ENCODE measurements around the gene MIGA1. TPM values are rescaled to one million over a fixed set of nuclear protein-coding genes. Genes with fewer than 3 reads are reported as not detected.
A peak's percentile ranks its signal among the peaks of the same experiment; 100 is the strongest.

MIGA1 gene
- polyA plus RNA-seq, 2 of the 4 experiments (the other 2 are of a cell fraction) = 6.5 to 7.4 TPM

DNA sequence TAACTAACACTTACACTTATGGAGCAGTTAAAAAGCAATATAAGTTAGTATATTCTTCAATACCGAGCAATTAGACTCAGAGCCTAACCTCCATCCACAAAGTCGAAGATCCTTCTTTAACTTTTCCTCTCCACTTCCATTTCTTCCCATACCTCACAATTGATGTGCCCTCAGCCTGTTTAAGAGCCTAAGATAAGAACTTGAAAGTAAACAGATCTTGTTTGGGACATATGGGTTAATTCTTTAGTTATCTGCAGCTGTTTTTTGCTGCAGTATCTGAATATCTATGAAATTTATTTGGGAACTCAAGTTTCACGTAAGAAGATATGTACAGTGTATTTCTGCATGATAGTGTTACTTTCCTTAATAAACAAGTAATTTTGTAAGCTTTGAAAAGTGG is 51.5 kb downstream of the MIGA1 start (continued):
- TF ChIP-seq FOXS1 (CRISPR knock-in tag; IDR thresholded peaks at IDR 0.05) (no peak), EHF (CRISPR knock-in tag; IDR thresholded peaks at IDR 0.05) (no peak), GATA3 (IDR thresholded peaks at IDR 0.05; ENCODE audit: borderline replicate concordance) (no peak), ZSCAN20 (CRISPR knock-in tag; IDR thresholded peaks at IDR 0.05) (no peak), BHLHE40 (IDR thresholded peaks at IDR 0.05; ENCODE audit: low read depth, low read length) (no peak), EP300 (IDR thresholded peaks at IDR 0.05) (no peak), FOSB (CRISPR knock-in tag; IDR thresholded peaks at IDR 0.05) (no peak)
- TF ChIP-seq, protein P1, sequence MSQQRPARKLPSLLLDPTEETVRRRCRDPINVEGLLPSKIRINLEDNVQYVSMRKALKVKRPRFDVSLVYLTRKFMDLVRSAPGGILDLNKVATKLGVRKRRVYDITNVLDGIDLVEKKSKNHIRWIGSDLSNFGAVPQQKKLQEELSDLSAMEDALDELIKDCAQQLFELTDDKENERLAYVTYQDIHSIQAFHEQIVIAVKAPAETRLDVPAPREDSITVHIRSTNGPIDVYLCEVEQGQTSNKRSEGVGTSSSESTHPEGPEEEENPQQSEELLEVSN (IDR thresholded peaks at IDR 0.05; ENCODE audit: borderline replicate concordance, low read depth) = no peak

DNA sequence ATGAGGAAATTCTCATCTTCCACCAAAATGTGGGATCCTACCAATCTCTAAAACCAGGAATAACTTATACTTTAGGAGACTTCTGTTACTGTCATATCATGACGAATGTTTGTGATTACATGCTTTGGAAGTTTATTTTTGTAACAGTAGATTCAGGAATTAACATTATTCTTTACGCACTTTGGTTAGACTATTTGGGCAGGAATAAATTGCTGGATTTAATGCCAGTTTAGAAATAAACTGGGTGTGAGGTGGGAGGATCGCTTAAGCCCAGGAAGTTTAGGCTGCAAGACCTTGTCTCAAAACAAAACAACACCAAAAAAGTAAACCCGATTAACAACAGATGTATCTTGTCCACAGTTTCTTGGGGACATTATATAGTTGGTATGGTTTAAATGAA is 52.1 kb downstream of the MIGA1 start:
- ATAC-seq = no peak
- TF ChIP-seq JUNB (IDR thresholded peaks at IDR 0.05) (no peak), POLR2AphosphoS2 (conservative IDR thresholded peaks at IDR 0.05; ENCODE audit: low read length) (no peak), TP53 (CRISPR knock-in tag; IDR thresholded peaks at IDR 0.05) (no peak), EHMT2 (IDR thresholded peaks at IDR 0.05; ENCODE audit: low read depth) (no peak), ZNF302 (CRISPR knock-in tag; IDR thresholded peaks at IDR 0.05) (no peak), FOSB (CRISPR knock-in tag; IDR thresholded peaks at IDR 0.05) (no peak), MYC (IDR thresholded peaks at IDR 0.05; ENCODE audit: borderline replicate concordance, low read length) (no peak), BHLHE40 (IDR thresholded peaks at IDR 0.05; ENCODE audit: low read depth, low read length) (no peak), HOXB13 (CRISPR knock-in tag; IDR thresholded peaks at IDR 0.05; ENCODE audit: low read depth) (no peak), FOSL2 (IDR thresholded peaks at IDR 0.05) (no peak), FOSL2 (CRISPR knock-in tag; IDR thresholded peaks at IDR 0.05) (no peak), CHD2 (IDR thresholded peaks at IDR 0.05; ENCODE audit: low read length, partially characterized antibody) (no peak), HOXA7 (CRISPR knock-in tag; IDR thresholded peaks at IDR 0.05) (no peak), POLR2A (IDR thresholded peaks at IDR 0.05; ENCODE audit: low read length) (no peak), ZC3H11A (IDR thresholded peaks at IDR 0.05) (no peak)
- TF ChIP-seq, protein P2, sequence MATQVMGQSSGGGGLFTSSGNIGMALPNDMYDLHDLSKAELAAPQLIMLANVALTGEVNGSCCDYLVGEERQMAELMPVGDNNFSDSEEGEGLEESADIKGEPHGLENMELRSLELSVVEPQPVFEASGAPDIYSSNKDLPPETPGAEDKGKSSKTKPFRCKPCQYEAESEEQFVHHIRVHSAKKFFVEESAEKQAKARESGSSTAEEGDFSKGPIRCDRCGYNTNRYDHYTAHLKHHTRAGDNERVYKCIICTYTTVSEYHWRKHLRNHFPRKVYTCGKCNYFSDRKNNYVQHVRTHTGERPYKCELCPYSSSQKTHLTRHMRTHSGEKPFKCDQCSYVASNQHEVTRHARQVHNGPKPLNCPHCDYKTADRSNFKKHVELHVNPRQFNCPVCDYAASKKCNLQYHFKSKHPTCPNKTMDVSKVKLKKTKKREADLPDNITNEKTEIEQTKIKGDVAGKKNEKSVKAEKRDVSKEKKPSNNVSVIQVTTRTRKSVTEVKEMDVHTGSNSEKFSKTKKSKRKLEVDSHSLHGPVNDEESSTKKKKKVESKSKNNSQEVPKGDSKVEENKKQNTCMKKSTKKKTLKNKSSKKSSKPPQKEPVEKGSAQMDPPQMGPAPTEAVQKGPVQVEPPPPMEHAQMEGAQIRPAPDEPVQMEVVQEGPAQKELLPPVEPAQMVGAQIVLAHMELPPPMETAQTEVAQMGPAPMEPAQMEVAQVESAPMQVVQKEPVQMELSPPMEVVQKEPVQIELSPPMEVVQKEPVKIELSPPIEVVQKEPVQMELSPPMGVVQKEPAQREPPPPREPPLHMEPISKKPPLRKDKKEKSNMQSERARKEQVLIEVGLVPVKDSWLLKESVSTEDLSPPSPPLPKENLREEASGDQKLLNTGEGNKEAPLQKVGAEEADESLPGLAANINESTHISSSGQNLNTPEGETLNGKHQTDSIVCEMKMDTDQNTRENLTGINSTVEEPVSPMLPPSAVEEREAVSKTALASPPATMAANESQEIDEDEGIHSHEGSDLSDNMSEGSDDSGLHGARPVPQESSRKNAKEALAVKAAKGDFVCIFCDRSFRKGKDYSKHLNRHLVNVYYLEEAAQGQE (IDR thresholded peaks at IDR 0.05) = no peak
- TF ChIP-seq, protein P3, sequence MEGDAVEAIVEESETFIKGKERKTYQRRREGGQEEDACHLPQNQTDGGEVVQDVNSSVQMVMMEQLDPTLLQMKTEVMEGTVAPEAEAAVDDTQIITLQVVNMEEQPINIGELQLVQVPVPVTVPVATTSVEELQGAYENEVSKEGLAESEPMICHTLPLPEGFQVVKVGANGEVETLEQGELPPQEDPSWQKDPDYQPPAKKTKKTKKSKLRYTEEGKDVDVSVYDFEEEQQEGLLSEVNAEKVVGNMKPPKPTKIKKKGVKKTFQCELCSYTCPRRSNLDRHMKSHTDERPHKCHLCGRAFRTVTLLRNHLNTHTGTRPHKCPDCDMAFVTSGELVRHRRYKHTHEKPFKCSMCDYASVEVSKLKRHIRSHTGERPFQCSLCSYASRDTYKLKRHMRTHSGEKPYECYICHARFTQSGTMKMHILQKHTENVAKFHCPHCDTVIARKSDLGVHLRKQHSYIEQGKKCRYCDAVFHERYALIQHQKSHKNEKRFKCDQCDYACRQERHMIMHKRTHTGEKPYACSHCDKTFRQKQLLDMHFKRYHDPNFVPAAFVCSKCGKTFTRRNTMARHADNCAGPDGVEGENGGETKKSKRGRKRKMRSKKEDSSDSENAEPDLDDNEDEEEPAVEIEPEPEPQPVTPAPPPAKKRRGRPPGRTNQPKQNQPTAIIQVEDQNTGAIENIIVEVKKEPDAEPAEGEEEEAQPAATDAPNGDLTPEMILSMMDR (IDR thresholded peaks at IDR 0.05) = no peak
- TF ChIP-seq, protein P4, sequence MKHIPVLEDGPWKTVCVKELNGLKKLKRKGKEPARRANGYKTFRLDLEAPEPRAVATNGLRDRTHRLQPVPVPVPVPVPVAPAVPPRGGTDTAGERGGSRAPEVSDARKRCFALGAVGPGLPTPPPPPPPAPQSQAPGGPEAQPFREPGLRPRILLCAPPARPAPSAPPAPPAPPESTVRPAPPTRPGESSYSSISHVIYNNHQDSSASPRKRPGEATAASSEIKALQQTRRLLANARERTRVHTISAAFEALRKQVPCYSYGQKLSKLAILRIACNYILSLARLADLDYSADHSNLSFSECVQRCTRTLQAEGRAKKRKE (CRISPR knock-in tag; IDR thresholded peaks at IDR 0.05; ENCODE audit: low read depth) = no peak
- Histone ChIP-seq H3K9me3 (no peaks in the 10 kb centered on the region), H3K27ac (peak overlapping the region in 1 of 2 experiments; percentile 29; a peak in 1 of 6 replicates), H3K4me2 (peak overlapping the region; percentile 18; the same call in 1 of the 3 replicates), H3K4me1 (peaks cover 42% of the 10 kb centered on the region), H3K4me3 (no peak overlapping the region)
- 85% methylated on average over 4 of the region's 4 CpGs for WGBS (ENCODE audit: missing lambda C conversion rate)
- POLR2A ChIA-PET = no interaction called here
- DNase-seq (ENCODE audit: low read depth in 1 of 2, low spot score in 1 of 2) = no peak
- FAIRE-seq = peak; percentile 39
- CTCF ChIA-PET = no interaction called here
